Panc1 (cell line): ENCODE results near the gene MTFMT. TPM values are rescaled to one million over a fixed set of nuclear protein-coding genes. Genes with fewer than 3 reads are reported as not detected.

Experiments
- ATAC-seq: fragments of 200-7000 bp; cut with Tn5 transposase; 2 replicates; pipeline ENCODE4 v1.9.1; 2020; ENCODE audit warnings: mild to moderate bottlenecking, moderate library complexity
- BruUV-seq: library from RNA; stranded (reverse); fragments of 400-500 nt; replicated peaks from 2 replicates; lab custom pipeline; 2021; lab: Mats Ljungman, UMichigan
- CTCF ChIA-PET: fragments of 300-600 bp; sonication (Branson Sonifier 250); formaldehyde crosslinking; loops from one replicate; lab custom pipeline; 2022; ENCODE audit warnings: antibody characterized with exemption; lab: Charles Lee
- POLR2A ChIA-PET: fragments of 300-600 bp; sonication (Branson Sonifier 250); formaldehyde crosslinking; loops from one replicate; lab custom pipeline; 2022; ENCODE audit warnings: antibody characterized with exemption; lab: Charles Lee
- DNase-seq: peaks from one replicate; pipeline ENCODE4 v3.0.0-alpha.2; 2010; ENCODE audit warnings: low read depth, low spot score
- H3K27ac ChIP-seq: 2 replicates; pipeline ENCODE4 v1.5.1; 2011; ENCODE audit warnings: mild to moderate bottlenecking, low read length, inconsistent platforms
- H3K27me3 ChIP-seq: fragments of 200-500 bp; sonication (Bioruptor generic); 2 replicates; pipeline ENCODE4 v1.6.0; 2014; ENCODE audit warnings: low read length, inconsistent platforms; ENCODE audit not compliant: control insufficient read depth, insufficient read depth
- H3K36me3 ChIP-seq: fragments of 200-500 bp; sonication (Bioruptor generic); 2 replicates; pipeline ENCODE4 v1.5.1; 2014; ENCODE audit warnings: inconsistent platforms, mild to moderate bottlenecking, low read length, moderate library complexity; ENCODE audit not compliant: control insufficient read depth, insufficient read depth
- H3K4me1 ChIP-seq: 2 replicates; pipeline ENCODE4 v1.5.1; 2011; ENCODE audit warnings: inconsistent platforms, mild to moderate bottlenecking, low read length, moderate library complexity; ENCODE audit not compliant: control insufficient read depth, insufficient read depth
- H3K4me3 ChIP-seq, 2 experiments: 2 replicates each; pipeline ENCODE4 v1.5.1; 2011 to 2012; ENCODE audit warnings: low read depth in 2 of 2, low read length in 2 of 2, mild to moderate bottlenecking in 2 of 2, inconsistent platforms in 1 of 2, moderate library complexity in 1 of 2
- H3K9me3 ChIP-seq: fragments of 200-500 bp; sonication (Bioruptor generic); 2 replicates; pipeline ENCODE4 v1.5.1; 2014; ENCODE audit warnings: low read depth, mild to moderate bottlenecking, inconsistent platforms, low read length, moderate library complexity; ENCODE audit not compliant: control insufficient read depth, insufficient read depth
- CTCF ChIP-seq: fragments of 450-650 bp; IDR thresholded peaks from 2 replicates; pipeline ENCODE4 v1.5.1; 2017; ENCODE audit warnings: mild to moderate bottlenecking
- POLR2AphosphoS5 ChIP-seq: IDR thresholded peaks from 2 replicates; pipeline ENCODE4 v1.6.1; 2012; ENCODE audit warnings: mild to moderate bottlenecking, low read depth, low read length, moderate library complexity
- REST ChIP-seq, 2 experiments: IDR thresholded peaks; 2 replicates each; pipeline ENCODE4 v1.6.1; 2011 to 2012; ENCODE audit warnings: low read depth in 2 of 2, control low read depth in 1 of 2, low read length in 1 of 2, mild to moderate bottlenecking in 1 of 2, moderate library complexity in 1 of 2; ENCODE audit not compliant: insufficient read depth in 1 of 2
- SIN3A ChIP-seq: IDR thresholded peaks from 2 replicates; pipeline ENCODE4 v1.6.1; 2012; ENCODE audit warnings: low read depth, mild to moderate bottlenecking, low read length, moderate library complexity, borderline replicate concordance; ENCODE audit not compliant: insufficient read depth
- TCF7L2 ChIP-seq: IDR thresholded peaks from 2 replicates; pipeline ENCODE4 v1.6.1; 2011; ENCODE audit warnings: mild to moderate bottlenecking, low read depth, low read length, inconsistent platforms
- in situ Hi-C: cut with HindIII; loops from 2 replicates; pipeline ENCODE4 v1.10.0; 2016; ENCODE audit warnings: low sequenced_read_pairs, low pct_unique_long_range_greater_than_20kb
- intact Hi-C: fragments of 100-400 bp; cut with micrococcal nuclease; formaldehyde crosslinking; loops from one replicate; pipeline ENCODE4 v1.10.0; 2022; ENCODE audit not compliant: unreplicated experiment
- total RNA-seq: library from RNA; stranded (reverse); gene quantifications from one replicate; pipeline ENCODE4 v1.2.1, GENCODE V29; 2021; ENCODE audit not compliant: unreplicated experiment

Gene MTFMT
- total RNA-seq, 1 experiment from 2014 or later, result 19.4 TPM

GRCh38 chr15:65062061-65062460, 32.6 kb upstream of the MTFMT start:
- ATAC-seq (no peak), DNase-seq (no peak)
- H3K4me1 ChIP-seq, result 0 out of 2 replicates have a peak, but pooled peaks cover 1% of the 10 kb centered on the region
- POLR2A ChIA-PET, result interaction anchor here (0.6 kb wide), 1 partner anchor 38 kb away, joined by 3 read pairs; no protein-coding TSS in a partner anchor
- 0 out of 2 replicates have a peak, but pooled peaks cover 2% of the 10 kb centered on the region for H3K27me3 ChIP-seq
- CTCF ChIA-PET, result interaction anchor here (0.6 to 1.3 kb wide), 3 partner anchors 10 to 25 kb away, joined by 3 to 9 read pairs (median 4); no protein-coding TSS in a partner anchor
- no TSS peak for BruUV-seq
- H3K4me3 ChIP-seq, result no peak overlapping the region
- TF ChIP-seq CTCF, result no peak
- no peak for TF ChIP-seq REST (IDR thresholded peaks at IDR 0.05; ENCODE audit: insufficient read depth in 1 of 2, low read depth in 2 of 2, low read length in 1 of 2)
- no peak for TF ChIP-seq POLR2AphosphoS5
- no peak for TF ChIP-seq SIN3A
- TF ChIP-seq TCF7L2, result no peak
- no peaks in the 10 kb centered on the region for H3K9me3 ChIP-seq
- intact Hi-C loops, result no loop called here
- H3K36me3 ChIP-seq, result no peaks in the 10 kb centered on the region
- no peak overlapping the region for H3K27ac ChIP-seq
- in situ Hi-C loops, result no loop called here

GRCh38 chr15:65060641-65061397, 31.4 kb upstream of the MTFMT start:
- H3K9me3 ChIP-seq, result no peaks in the 10 kb centered on the region
- BruUV-seq, result no TSS peak
- ChIA-PET POLR2A (no interaction called here), CTCF (interaction anchor here (1.2 to 1.3 kb wide), 2 partner anchors 19 to 26 kb away, joined by 4 to 9 read pairs; no protein-coding TSS in a partner anchor)
- no peak overlapping the region for H3K27ac ChIP-seq
- no peak for TF ChIP-seq POLR2AphosphoS5
- no peak for TF ChIP-seq REST (IDR thresholded peaks at IDR 0.05; ENCODE audit: insufficient read depth in 1 of 2, low read depth in 2 of 2, low read length in 1 of 2)
- no peak for TF ChIP-seq SIN3A
- TF ChIP-seq TCF7L2, result no peak
- no peak for TF ChIP-seq CTCF
- in situ Hi-C loops (no loop called here), intact Hi-C loops (no loop called here)
- H3K27me3 ChIP-seq, result no peaks in the 10 kb centered on the region
- 0 out of 2 replicates have a peak, but pooled peaks cover 5% of the 10 kb centered on the region for H3K4me1 ChIP-seq
- H3K36me3 ChIP-seq, result no peaks in the 10 kb centered on the region
- no peak overlapping the region for H3K4me3 ChIP-seq
- ATAC-seq (no peak), DNase-seq (no peak)
